ENCODE measurements around the gene ASB2. TPM values are rescaled to one million over a fixed set of nuclear protein-coding genes. Genes with fewer than 3 reads are reported as not detected.
A peak's percentile ranks its signal among the peaks of the same experiment; 100 is the strongest.

Gene ASB2
- total and polyA plus RNA-seq, 2 of the 13 experiments (the other 11 are each of a cell fraction or from before 2014, with no cell fraction given) = 0.82 to 4.1 TPM

DNA sequence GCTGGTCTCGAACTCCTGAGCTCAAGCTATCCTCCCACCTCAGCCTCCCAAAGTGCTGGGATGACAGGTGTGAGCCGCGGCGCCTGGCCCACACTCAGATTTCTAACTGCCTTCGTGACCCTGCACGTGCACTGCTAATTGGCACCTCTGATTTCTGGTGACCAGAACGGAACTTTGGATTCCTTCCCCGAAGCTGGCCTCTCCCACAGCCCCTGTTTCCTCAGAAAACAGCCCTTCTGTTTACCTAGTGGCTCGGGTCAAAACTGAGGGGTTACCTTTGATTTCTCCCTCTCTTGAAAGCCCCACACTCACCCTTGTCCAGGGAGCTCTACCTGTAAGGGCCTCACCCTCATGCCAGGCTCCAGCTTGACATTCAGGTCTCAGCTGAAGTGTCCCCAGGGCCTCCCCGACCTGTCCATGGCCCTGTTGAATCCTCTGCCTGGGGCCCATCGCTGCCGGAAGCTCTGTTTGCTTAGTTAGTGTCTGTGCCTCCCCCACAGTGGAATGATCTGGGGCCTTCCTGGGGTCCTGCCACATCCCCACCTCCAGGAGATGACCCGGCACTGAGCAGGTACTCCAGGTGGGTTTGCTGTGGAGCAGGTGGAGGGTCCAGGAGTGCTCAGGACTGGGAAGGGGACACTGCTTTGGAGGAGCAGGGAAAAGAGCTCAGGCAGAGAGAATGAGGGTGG lies 73.6 kb downstream of the ASB2 start (continued):
- no peak for TF ChIP-seq IRX3 (CRISPR knock-in tag; IDR thresholded peaks at IDR 0.05; ENCODE audit: borderline replicate concordance, low read depth)
- no peak for TF ChIP-seq RBM39 (IDR thresholded peaks at IDR 0.05; ENCODE audit: low read depth, low read length, poor library complexity, severe bottlenecking)
- TF ChIP-seq SP4 (CRISPR knock-in tag; IDR thresholded peaks at IDR 0.05) = 0 out of 2 replicates have a peak, but pooled peaks have one; percentile 7
- no peak; the same call in 1 of the 2 replicates for TF ChIP-seq CCDC6 (CRISPR knock-in tag; IDR thresholded peaks at IDR 0.05)
- TF ChIP-seq JUND (CRISPR knock-in tag; IDR thresholded peaks at IDR 0.05) = 0 out of 2 replicates have a peak, but pooled peaks have one; percentile 13
- TF ChIP-seq ZNF256 (CRISPR knock-in tag; conservative IDR thresholded peaks at IDR 0.05) = no peak
- no peak for TF ChIP-seq ZNF282 (IDR thresholded peaks at IDR 0.05; ENCODE audit: partially characterized antibody)
- TF ChIP-seq BCL6 (CRISPR knock-in tag; IDR thresholded peaks at IDR 0.05) = peak; percentile 72
- TF ChIP-seq, protein P1, sequence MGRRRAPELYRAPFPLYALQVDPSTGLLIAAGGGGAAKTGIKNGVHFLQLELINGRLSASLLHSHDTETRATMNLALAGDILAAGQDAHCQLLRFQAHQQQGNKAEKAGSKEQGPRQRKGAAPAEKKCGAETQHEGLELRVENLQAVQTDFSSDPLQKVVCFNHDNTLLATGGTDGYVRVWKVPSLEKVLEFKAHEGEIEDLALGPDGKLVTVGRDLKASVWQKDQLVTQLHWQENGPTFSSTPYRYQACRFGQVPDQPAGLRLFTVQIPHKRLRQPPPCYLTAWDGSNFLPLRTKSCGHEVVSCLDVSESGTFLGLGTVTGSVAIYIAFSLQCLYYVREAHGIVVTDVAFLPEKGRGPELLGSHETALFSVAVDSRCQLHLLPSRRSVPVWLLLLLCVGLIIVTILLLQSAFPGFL (CRISPR knock-in tag; IDR thresholded peaks at IDR 0.05) = no peak
- TF ChIP-seq ZNF101 (CRISPR knock-in tag; IDR thresholded peaks at IDR 0.05; ENCODE audit: borderline replicate concordance, low read depth) = no peak
- 0 out of 2 replicates have a peak, but pooled peaks have one; percentile 48 for TF ChIP-seq NFKBIZ (CRISPR knock-in tag; IDR thresholded peaks at IDR 0.05)
- TF ChIP-seq, protein P2, sequence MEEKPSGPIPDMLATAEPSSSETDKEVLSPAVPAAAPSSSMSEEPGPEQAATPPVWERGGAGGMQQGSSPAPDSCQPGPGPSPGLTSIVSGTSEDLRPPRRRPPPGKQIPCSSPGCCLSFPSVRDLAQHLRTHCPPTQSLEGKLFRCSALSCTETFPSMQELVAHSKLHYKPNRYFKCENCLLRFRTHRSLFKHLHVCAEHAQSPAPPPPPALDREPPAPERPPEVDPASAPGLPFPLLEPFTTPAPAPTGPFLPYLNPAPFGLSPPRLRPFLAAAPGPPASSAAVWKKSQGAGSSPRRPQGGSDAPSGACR (CRISPR knock-in tag; IDR thresholded peaks at IDR 0.05) = no peak
- TF ChIP-seq, protein P3, sequence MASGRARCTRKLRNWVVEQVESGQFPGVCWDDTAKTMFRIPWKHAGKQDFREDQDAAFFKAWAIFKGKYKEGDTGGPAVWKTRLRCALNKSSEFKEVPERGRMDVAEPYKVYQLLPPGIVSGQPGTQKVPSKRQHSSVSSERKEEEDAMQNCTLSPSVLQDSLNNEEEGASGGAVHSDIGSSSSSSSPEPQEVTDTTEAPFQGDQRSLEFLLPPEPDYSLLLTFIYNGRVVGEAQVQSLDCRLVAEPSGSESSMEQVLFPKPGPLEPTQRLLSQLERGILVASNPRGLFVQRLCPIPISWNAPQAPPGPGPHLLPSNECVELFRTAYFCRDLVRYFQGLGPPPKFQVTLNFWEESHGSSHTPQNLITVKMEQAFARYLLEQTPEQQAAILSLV (CRISPR knock-in tag; IDR thresholded peaks at IDR 0.05; ENCODE audit: borderline replicate concordance) = 0 out of 2 replicates have a peak, but pooled peaks have one; percentile 14
- TF ChIP-seq ZNF335 (CRISPR knock-in tag; IDR thresholded peaks at IDR 0.05) = no peak
- TF ChIP-seq, protein P4, sequence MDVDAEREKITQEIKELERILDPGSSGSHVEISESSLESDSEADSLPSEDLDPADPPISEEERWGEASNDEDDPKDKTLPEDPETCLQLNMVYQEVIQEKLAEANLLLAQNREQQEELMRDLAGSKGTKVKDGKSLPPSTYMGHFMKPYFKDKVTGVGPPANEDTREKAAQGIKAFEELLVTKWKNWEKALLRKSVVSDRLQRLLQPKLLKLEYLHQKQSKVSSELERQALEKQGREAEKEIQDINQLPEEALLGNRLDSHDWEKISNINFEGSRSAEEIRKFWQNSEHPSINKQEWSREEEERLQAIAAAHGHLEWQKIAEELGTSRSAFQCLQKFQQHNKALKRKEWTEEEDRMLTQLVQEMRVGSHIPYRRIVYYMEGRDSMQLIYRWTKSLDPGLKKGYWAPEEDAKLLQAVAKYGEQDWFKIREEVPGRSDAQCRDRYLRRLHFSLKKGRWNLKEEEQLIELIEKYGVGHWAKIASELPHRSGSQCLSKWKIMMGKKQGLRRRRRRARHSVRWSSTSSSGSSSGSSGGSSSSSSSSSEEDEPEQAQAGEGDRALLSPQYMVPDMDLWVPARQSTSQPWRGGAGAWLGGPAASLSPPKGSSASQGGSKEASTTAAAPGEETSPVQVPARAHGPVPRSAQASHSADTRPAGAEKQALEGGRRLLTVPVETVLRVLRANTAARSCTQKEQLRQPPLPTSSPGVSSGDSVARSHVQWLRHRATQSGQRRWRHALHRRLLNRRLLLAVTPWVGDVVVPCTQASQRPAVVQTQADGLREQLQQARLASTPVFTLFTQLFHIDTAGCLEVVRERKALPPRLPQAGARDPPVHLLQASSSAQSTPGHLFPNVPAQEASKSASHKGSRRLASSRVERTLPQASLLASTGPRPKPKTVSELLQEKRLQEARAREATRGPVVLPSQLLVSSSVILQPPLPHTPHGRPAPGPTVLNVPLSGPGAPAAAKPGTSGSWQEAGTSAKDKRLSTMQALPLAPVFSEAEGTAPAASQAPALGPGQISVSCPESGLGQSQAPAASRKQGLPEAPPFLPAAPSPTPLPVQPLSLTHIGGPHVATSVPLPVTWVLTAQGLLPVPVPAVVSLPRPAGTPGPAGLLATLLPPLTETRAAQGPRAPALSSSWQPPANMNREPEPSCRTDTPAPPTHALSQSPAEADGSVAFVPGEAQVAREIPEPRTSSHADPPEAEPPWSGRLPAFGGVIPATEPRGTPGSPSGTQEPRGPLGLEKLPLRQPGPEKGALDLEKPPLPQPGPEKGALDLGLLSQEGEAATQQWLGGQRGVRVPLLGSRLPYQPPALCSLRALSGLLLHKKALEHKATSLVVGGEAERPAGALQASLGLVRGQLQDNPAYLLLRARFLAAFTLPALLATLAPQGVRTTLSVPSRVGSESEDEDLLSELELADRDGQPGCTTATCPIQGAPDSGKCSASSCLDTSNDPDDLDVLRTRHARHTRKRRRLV (CRISPR knock-in tag; IDR thresholded peaks at IDR 0.05) = no peak
- TF ChIP-seq KMT2B (CRISPR knock-in tag; IDR thresholded peaks at IDR 0.05) = peak; percentile 30; the same call in 1 of the 2 replicates
- TF ChIP-seq ZNF333 (CRISPR knock-in tag; IDR thresholded peaks at IDR 0.05; ENCODE audit: borderline replicate concordance) = no peak
- peak; percentile 96; the same call in 1 of the 2 replicates for TF ChIP-seq ZBTB3 (CRISPR knock-in tag; IDR thresholded peaks at IDR 0.05; ENCODE audit: borderline replicate concordance, low read depth)
- TF ChIP-seq, protein P5, sequence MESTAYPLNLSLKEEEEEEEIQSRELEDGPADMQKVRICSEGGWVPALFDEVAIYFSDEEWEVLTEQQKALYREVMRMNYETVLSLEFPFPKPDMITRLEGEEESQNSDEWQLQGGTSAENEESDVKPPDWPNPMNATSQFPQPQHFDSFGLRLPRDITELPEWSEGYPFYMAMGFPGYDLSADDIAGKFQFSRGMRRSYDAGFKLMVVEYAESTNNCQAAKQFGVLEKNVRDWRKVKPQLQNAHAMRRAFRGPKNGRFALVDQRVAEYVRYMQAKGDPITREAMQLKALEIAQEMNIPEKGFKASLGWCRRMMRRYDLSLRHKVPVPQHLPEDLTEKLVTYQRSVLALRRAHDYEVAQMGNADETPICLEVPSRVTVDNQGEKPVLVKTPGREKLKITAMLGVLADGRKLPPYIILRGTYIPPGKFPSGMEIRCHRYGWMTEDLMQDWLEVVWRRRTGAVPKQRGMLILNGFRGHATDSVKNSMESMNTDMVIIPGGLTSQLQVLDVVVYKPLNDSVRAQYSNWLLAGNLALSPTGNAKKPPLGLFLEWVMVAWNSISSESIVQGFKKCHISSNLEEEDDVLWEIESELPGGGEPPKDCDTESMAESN (CRISPR knock-in tag; conservative IDR thresholded peaks at IDR 0.05) = 0 out of 2 replicates have a peak, but pooled peaks have one; percentile 18
